ENCODE measurements around the gene UNKL. TPM values are rescaled to one million over a fixed set of nuclear protein-coding genes. Genes with fewer than 3 reads are reported as not detected.
A peak's percentile ranks its signal among the peaks of the same experiment; 100 is the strongest.

Gene UNKL
- total RNA-seq, 3 donors from 2014 or later (not counting 1 experiment from before 2014, with no cell fraction given): 114 to 130 (median 127) TPM

- Mint-ChIP-seq H3K4me3 (no peak overlapping the region), H3K27ac (no peak overlapping the region), H3K4me1 (peaks cover 0 to 20% of the 10 kb centered on the region in 2 donors), H3K27me3 (ENCODE audit: low read depth in 2 of 2) (no peaks in the 10 kb centered on the region), H3K9me3 (no peaks in the 10 kb centered on the region), H3K36me3 (no peaks in the 10 kb centered on the region)
- WGBS (ENCODE audit: insufficient coverage): 93% methylated on average over 30 of the region's 30 CpGs
- Histone ChIP-seq H3K4me3 (ENCODE audit: low read length) (no peak overlapping the region), H3K27ac (ENCODE audit: low read length) (no peak overlapping the region), H3K9me3 (ENCODE audit: control insufficient read depth, insufficient read depth, low read length) (no peaks in the 10 kb centered on the region), H3K36me3 (ENCODE audit: control insufficient read depth, insufficient read depth, low read length) (peaks cover 33% of the 10 kb centered on the region), H3K4me1 (ENCODE audit: control insufficient read depth, insufficient read depth, low read length) (peaks cover 11% of the 10 kb centered on the region), H3K27me3 (ENCODE audit: control insufficient read depth, insufficient read depth, low read length) (no peaks in the 10 kb centered on the region)
- DNase-seq (no peak), ATAC-seq (no peak)
- TF ChIP-seq CTCF (IDR thresholded peaks at IDR 0.05): no peak
- intact Hi-C loops (cut with micrococcal nuclease): no loop called here
Measured at GRCh38 chr16:1448536-1449116, 34.1 kb upstream of the UNKL start.

GRCh38 chr16:1447965-1448364, 33.5 kb upstream of the UNKL start:
- Histone ChIP-seq H3K4me1 (ENCODE audit: control insufficient read depth, insufficient read depth, low read length) (peaks cover 11% of the 10 kb centered on the region), H3K27me3 (ENCODE audit: control insufficient read depth, insufficient read depth, low read length) (no peaks in the 10 kb centered on the region), H3K36me3 (ENCODE audit: control insufficient read depth, insufficient read depth, low read length) (peaks cover 28% of the 10 kb centered on the region), H3K9me3 (ENCODE audit: control insufficient read depth, insufficient read depth, low read length) (no peaks in the 10 kb centered on the region), H3K4me3 (ENCODE audit: low read length) (no peak overlapping the region), H3K27ac (ENCODE audit: low read length) (no peak overlapping the region)
- Mint-ChIP-seq H3K4me1 (peaks cover 0 to 20% of the 10 kb centered on the region in 2 donors), H3K4me3 (no peak overlapping the region), H3K27ac (peak overlapping the region in 1 of 2 donors; percentile 24), H3K9me3 (no peaks in the 10 kb centered on the region), H3K27me3 (ENCODE audit: low read depth in 2 of 2) (no peaks in the 10 kb centered on the region), H3K36me3 (no peaks in the 10 kb centered on the region)
- 97% methylated on average over 11 of the region's 11 CpGs for WGBS (ENCODE audit: insufficient coverage)
- no peak for TF ChIP-seq CTCF (IDR thresholded peaks at IDR 0.05)
- intact Hi-C loops (cut with micrococcal nuclease): no loop called here
- DNase-seq: no peak
- ATAC-seq: no peak

- Mint-ChIP-seq H3K27me3 (ENCODE audit: low read depth in 2 of 2) (no peaks in the 10 kb centered on the region), H3K27ac (peak overlapping the region in 1 of 2 donors; percentile 72), H3K4me1 (peaks cover 0 to 20% of the 10 kb centered on the region in 2 donors), H3K4me3 (no peak overlapping the region), H3K36me3 (no peaks in the 10 kb centered on the region), H3K9me3 (no peaks in the 10 kb centered on the region)
- 96% methylated on average over 41 of the region's 41 CpGs for WGBS (ENCODE audit: insufficient coverage)
- TF ChIP-seq CTCF (IDR thresholded peaks at IDR 0.05): no peak
- H3K4me3 ChIP-seq (ENCODE audit: low read length): no peak overlapping the region
- ATAC-seq (no peak), DNase-seq (no peak)
- H3K27me3 ChIP-seq (ENCODE audit: control insufficient read depth, insufficient read depth, low read length): no peaks in the 10 kb centered on the region
- peaks cover 11% of the 10 kb centered on the region for H3K4me1 ChIP-seq (ENCODE audit: control insufficient read depth, insufficient read depth, low read length)
- intact Hi-C loops (cut with micrococcal nuclease): no loop called here
- no peak overlapping the region for H3K27ac ChIP-seq (ENCODE audit: low read length)
- H3K9me3 ChIP-seq (ENCODE audit: control insufficient read depth, insufficient read depth, low read length): no peaks in the 10 kb centered on the region
- H3K36me3 ChIP-seq (ENCODE audit: control insufficient read depth, insufficient read depth, low read length): peaks cover 28% of the 10 kb centered on the region
Measured at GRCh38 chr16:1446296-1447080, 32.0 kb upstream of the UNKL start.
